EH (cell line): ENCODE results near the gene BCKDK.
"Not testable (repeated sequence)": the region's sequence is repeated elsewhere in the genome, so short reads cannot be mapped to it uniquely, and the experiment has no call there.

Experiments used
- DNase-seq: peaks from one replicate; pipeline ENCODE4 v3.0.0-alpha.2; 2015; ENCODE audit warnings: low read depth

BCKDK gene

GRCh38 chr16:31142109-31143010 is 34.2 kb downstream of the BCKDK start:
- peak; percentile 99 for DNase-seq

DNA sequence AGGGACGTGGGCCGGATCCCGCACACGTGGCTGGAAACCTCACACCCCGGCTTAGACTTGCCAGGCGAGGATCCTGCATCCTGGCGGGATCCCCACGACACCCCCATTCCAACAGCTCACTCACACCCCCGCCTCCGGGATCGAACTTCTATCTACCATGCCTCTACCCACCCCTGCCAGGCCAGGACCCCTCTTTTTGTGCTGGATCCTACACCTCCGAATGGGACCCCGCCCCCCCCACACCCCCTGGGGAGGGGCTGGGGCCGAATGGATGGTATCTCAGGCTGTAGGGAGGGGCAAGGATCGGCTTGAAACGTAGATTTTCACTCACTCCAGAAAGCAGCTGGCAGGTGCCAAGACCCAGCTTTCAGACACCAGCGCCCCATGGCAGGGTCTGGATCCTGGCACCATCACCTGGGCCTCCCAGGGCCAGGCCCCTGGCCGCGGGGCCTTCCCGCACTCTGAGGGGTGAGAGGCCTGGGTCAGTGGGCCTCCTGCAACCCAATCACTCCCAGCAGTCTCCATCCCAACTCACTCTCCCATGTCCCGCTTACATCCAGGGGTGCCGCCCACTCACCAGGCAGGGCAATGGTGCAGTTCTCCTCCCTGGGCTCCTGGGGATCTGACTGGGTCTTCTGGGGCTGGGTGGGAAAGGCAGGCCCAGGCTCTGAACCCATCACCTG is 35.0 kb downstream of the BCKDK start:
- DNase-seq: no peak

- no peak for DNase-seq
Measured at GRCh38 chr16:31143694-31144148, 35.5 kb downstream of the BCKDK start.

GRCh38 chr16:31144418-31144817 is 36.2 kb downstream of the BCKDK start:
- DNase-seq: peak; percentile 13

DNA sequence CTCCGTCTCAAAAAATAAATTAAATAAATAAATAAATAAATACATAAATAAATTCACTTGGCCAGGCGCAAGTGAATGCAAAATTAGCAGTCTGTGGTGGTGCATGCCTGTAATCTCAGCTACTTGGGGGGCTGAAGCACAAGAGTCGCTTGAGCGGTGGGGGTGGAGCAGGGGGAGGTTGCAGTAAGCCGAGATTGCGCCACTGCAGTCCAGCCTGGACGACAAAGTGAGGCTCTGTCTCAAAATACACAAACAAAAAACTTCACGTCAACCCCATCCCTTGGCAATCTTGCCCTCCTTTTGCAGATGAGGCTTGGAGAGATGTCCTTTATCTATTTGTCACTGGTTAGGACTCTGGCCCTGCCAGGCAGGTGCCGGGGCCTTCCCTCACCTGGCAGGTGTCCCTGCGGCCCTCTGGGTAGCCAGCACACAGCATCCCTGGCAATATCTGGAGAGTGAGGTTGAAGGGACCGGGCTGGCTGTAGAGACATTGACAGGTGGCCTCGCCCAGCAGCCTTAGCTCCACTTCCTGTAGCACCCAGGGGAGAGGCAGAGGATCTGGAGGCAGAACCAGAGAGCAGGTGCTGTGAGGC is 37.3 kb downstream of the BCKDK start:
- DNase-seq: no peak

DNA sequence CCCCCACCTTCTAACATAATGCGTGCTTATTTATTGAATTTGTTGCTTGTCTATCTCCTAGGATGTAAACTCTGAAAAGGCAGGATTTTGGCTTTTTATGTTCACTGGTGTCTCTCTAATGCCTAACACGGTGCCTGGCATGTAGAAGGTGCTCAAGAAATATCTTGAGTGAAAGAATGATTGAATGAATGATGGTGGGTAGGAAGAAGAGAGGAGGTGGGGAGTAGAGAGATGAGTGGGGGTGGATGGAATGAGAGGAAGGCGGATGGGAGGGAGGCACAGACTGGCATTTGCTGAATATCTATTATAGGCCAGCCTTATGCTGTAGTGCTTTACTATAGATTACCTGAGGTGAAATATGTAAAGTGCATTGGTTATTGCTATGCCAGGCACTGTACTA is 39.4 kb downstream of the BCKDK start:
- DNase-seq: no peak

DNA sequence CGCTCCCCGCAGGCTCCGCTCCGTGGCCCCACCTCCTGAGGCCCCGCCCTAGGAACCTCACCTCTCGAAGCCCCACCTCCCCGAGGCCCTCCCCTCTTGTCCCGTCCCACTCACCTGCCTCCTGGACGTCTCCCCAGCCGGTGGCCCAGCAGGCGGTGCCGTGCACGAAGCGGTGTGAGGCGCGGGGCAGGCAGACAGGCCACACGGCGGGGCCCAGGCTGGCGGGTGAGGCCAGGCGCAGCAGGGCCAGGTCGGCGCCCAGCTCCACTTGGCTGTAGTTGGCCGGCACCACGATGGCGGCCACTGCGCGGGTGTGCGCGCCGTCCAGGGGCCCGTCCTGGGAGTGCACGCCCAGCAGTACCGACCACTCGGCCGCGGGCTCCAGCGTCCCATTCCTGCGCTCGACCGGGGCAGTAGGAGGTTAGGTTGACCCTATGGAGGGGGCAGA is 40.1 kb downstream of the BCKDK start:
- no peak for DNase-seq

GRCh38 chr16:31148896-31149295 is 40.7 kb downstream of the BCKDK start:
- no peak for DNase-seq

DNA sequence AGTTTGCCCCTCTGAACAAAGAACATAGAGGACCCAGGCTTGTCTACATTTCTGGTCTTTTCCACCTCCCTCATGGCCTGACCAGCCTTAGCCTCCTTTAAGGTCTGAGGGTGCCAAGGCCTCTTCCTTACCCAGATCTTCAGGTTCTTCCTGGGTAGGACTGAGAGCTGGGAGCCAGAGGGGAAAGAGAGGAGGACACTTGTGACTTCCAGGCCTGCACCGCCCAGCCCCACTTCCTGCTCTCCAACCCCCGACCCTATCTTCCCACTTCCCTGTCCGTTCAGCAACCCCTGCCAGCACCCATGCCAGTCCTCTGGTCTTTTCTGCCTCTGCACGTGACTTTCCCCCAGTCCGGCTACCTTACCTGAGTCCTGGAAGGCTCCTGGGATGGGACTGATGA is 41.1 kb downstream of the BCKDK start:
- no peak for DNase-seq

- no peak for DNase-seq
Measured at GRCh38 chr16:31149894-31150890, 42.0 kb downstream of the BCKDK start, which contains the start of gene PRSS36. Gene PRSS36 (minus strand): TSS chr16:31150066. CDS start chr16:31150035, 31 bp downstream.

DNA sequence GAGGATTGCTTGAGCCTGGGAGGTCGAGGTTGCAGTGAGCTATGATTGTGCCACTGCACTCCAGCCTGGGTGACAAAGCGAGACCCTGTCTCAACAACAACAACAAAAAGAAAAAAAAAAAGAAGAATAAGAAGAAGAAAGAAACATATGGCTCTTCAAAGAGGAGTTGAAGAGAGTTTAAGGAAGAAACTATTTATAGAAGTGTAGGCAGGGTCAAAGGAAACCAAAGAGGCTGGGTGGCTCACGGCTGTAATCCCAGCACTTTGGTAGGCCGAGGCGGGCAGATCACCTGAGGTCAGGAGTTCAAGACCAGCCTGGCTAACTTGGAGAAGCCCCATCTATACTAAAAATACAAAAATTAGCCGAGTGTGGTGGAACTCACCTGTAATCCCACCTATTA is 42.8 kb downstream of the BCKDK start:
- not testable (repeated sequence) for DNase-seq

GRCh38 chr16:31157136-31157535 is 49.0 kb downstream of the BCKDK start:
- DNase-seq: peak; percentile 5
